ENCODE measurements around the gene RARG. TPM values are rescaled to one million over a fixed set of nuclear protein-coding genes. Genes with fewer than 3 reads are reported as not detected.

RARG gene
- total RNA-seq, 6 experiments from 2014 or later = 47.2 to 80.5 (median 71.0) TPM

GRCh38 chr12:53192531-53193021 is 39.4 kb downstream of the RARG start:
- no peak overlapping the region for H3K27ac Mint-ChIP-seq
- no peak overlapping the region for H3K4me3 Mint-ChIP-seq
- no peaks in the 10 kb centered on the region for H3K9me3 Mint-ChIP-seq
- DNase-seq = no peak
- no peak for TF ChIP-seq CTCF (IDR thresholded peaks at IDR 0.05)
- peaks cover 6% of the 10 kb centered on the region for H3K27me3 Mint-ChIP-seq (ENCODE audit: insufficient read depth)
- peaks cover 3% of the 10 kb centered on the region; the same call in 1 of the 2 replicates for H3K36me3 Mint-ChIP-seq (ENCODE audit: low read depth)
- H3K4me1 Mint-ChIP-seq (ENCODE audit: low read depth) = peaks cover 20% of the 10 kb centered on the region

- DNase-seq = no peak
- Mint-ChIP-seq H3K4me3 (no peak overlapping the region), H3K4me1 (ENCODE audit: low read depth) (peaks cover 20% of the 10 kb centered on the region), H3K27ac (no peak overlapping the region), H3K9me3 (no peaks in the 10 kb centered on the region), H3K27me3 (ENCODE audit: insufficient read depth) (peaks cover 6% of the 10 kb centered on the region), H3K36me3 (ENCODE audit: low read depth) (peaks cover 8% of the 10 kb centered on the region; the same call in 1 of the 2 replicates)
- TF ChIP-seq CTCF (IDR thresholded peaks at IDR 0.05) = no peak
These were observed 40.0 kb downstream of the RARG start for GRCh38 chr12:53191885-53192530.

GRCh38 chr12:53191096-53191884 is 40.7 kb downstream of the RARG start:
- peaks cover 16% of the 10 kb centered on the region for H3K4me1 Mint-ChIP-seq (ENCODE audit: low read depth)
- peaks cover 14% of the 10 kb centered on the region; the same call in 1 of the 2 replicates for H3K36me3 Mint-ChIP-seq (ENCODE audit: low read depth)
- no peak overlapping the region for H3K27ac Mint-ChIP-seq
- H3K9me3 Mint-ChIP-seq = no peaks in the 10 kb centered on the region
- no peak for DNase-seq
- peaks cover 6% of the 10 kb centered on the region for H3K27me3 Mint-ChIP-seq (ENCODE audit: insufficient read depth)
- no peak overlapping the region for H3K4me3 Mint-ChIP-seq
- no peak for TF ChIP-seq CTCF (IDR thresholded peaks at IDR 0.05)

- TF ChIP-seq CTCF (IDR thresholded peaks at IDR 0.05) = peak; percentile 90
- no peak overlapping the region for H3K4me3 Mint-ChIP-seq
- peaks cover 23% of the 10 kb centered on the region for H3K36me3 Mint-ChIP-seq (ENCODE audit: low read depth)
- H3K27me3 Mint-ChIP-seq (ENCODE audit: insufficient read depth) = peaks cover 6% of the 10 kb centered on the region
- peaks cover 18% of the 10 kb centered on the region for H3K4me1 Mint-ChIP-seq (ENCODE audit: low read depth)
- H3K27ac Mint-ChIP-seq = peak overlapping the region; percentile 62
- no peaks in the 10 kb centered on the region for H3K9me3 Mint-ChIP-seq
- peak; percentile 37 for DNase-seq
These were observed 41.8 kb downstream of the RARG start for GRCh38 chr12:53190108-53190729.

- Mint-ChIP-seq H3K9me3 (no peaks in the 10 kb centered on the region), H3K4me1 (ENCODE audit: low read depth) (peaks cover 31% of the 10 kb centered on the region), H3K27me3 (ENCODE audit: insufficient read depth) (0 out of 2 replicates have a peak, but pooled peaks cover 2% of the 10 kb centered on the region), H3K27ac (no peak overlapping the region), H3K36me3 (ENCODE audit: low read depth) (peaks cover 36% of the 10 kb centered on the region), H3K4me3 (no peak overlapping the region)
- no peak for TF ChIP-seq CTCF (IDR thresholded peaks at IDR 0.05)
- DNase-seq = no peak
These were observed 44.7 kb downstream of the RARG start for GRCh38 chr12:53187145-53187899.
